K562 (cell line): Measurements from ENCODE around the gene P2RY11. TPM values are rescaled to one million over a fixed set of nuclear protein-coding genes. Genes with fewer than 3 reads are reported as not detected.

Experiments
- BRD4 ChIP-seq: fragments of 200-600 bp; sonication (generic); IDR thresholded peaks from 2 replicates; pipeline ENCODE4 v1.6.1; 2017; ENCODE audit warnings: inconsistent platforms
- CBFA2T3 ChIP-seq: fragments of 450-650 bp; IDR thresholded peaks from 2 replicates; pipeline ENCODE4 v1.6.1; 2017
- CEBPB ChIP-seq: fragments of 450-650 bp; IDR thresholded peaks from 2 replicates; pipeline ENCODE4 v1.6.1; 2016; ENCODE audit warnings: missing genetic modification characterization, missing compliant biosample characterization
- CEBPZ ChIP-seq: fragments of 150-350 bp; IDR thresholded peaks from 2 replicates; pipeline ENCODE4 v1.6.1; 2014; ENCODE audit warnings: low read depth, mild to moderate bottlenecking, low read length, borderline replicate concordance
- FOXK2 ChIP-seq, 2 experiments: fragments of 450-650 bp; IDR thresholded peaks in 1 of 2; conservative IDR thresholded peaks in 1 of 2; 2 replicates each; pipeline ENCODE4 v1.6.1; 2016; ENCODE audit warnings: low read depth in 2 of 2, mild to moderate bottlenecking in 1 of 2
- NR3C1 ChIP-seq: sonication (generic); formaldehyde crosslinking; IDR thresholded peaks from 2 replicates; pipeline ENCODE4 v1.8.1; 2022; ENCODE audit warnings: missing genetic modification reagents
- SREBF2 ChIP-seq: sonication (generic); formaldehyde crosslinking; IDR thresholded peaks from 2 replicates; pipeline ENCODE4 v1.4.0; 2020; ENCODE audit warnings: mild to moderate bottlenecking, missing genetic modification reagents
- SRSF1 ChIP-seq: fragments of 200-400 bp; formaldehyde crosslinking; IDR thresholded peaks from 2 replicates; pipeline ENCODE4 v1.6.1; 2017; ENCODE audit warnings: mild to moderate bottlenecking, low read depth, low read length, moderate library complexity
- SRSF7 ChIP-seq: fragments of 200-400 bp; formaldehyde crosslinking; optimal IDR thresholded peaks from 2 replicates; pipeline ENCODE3; 2017; ENCODE audit warnings: mild to moderate bottlenecking, low read depth, low read length
- ZBTB34 ChIP-seq: fragments of 250-450 bp; sonication (Bioruptor Pico); IDR thresholded peaks from 2 replicates; pipeline ENCODE4 v1.8.0; 2021; ENCODE audit warnings: mild to moderate bottlenecking, moderate library complexity
- ZNF121 ChIP-seq: sonication (generic); formaldehyde crosslinking; conservative IDR thresholded peaks from 2 replicates; pipeline ENCODE4 v1.8.0; 2022; ENCODE audit warnings: missing genetic modification reagents
- ZNF3 ChIP-seq: fragments of 250-450 bp; sonication (Bioruptor Pico); IDR thresholded peaks from 2 replicates; pipeline ENCODE4 v1.5.0; 2021; ENCODE audit warnings: mild to moderate bottlenecking, moderate library complexity
- ZNF347 ChIP-seq: fragments of 450-650 bp; formaldehyde crosslinking; IDR thresholded peaks from 2 replicates; pipeline ENCODE4 v1.4.0; 2020; ENCODE audit warnings: low read depth, mild to moderate bottlenecking, moderate library complexity
- ZNF511 ChIP-seq: sonication (generic); formaldehyde crosslinking; IDR thresholded peaks from 2 replicates; pipeline ENCODE4 v1.8.0; 2022; ENCODE audit warnings: mild to moderate bottlenecking, missing genetic modification reagents
- ZNF79 ChIP-seq: fragments of 250-450 bp; sonication (Bioruptor Pico); IDR thresholded peaks from 2 replicates; pipeline ENCODE4 v1.4.0; 2020; ENCODE audit warnings: low read depth, mild to moderate bottlenecking, moderate library complexity
- polyA plus RNA-seq, 8 experiments: library from polyadenylated mRNA; depleted of rRNA in 4 of 8; stranded (reverse) in 5 of 8; unstranded in 3 of 8; fragments of >200 nt; fragmentation: Nextera tagmentation in 2 of 8; fragmentation: Illumina TruSeq in 1 of 8; extraction: Ambion mirVana in 2 of 8; extraction: Trizol in 1 of 8; gene quantifications; 2 replicates each; pipeline versions ENCODE4 v1.2.1 to v1.2.3, GENCODE V29; 2011 to 2014; ENCODE audit warnings: inconsistent platforms in 1 of 8, missing spikeins in 1 of 8
- total RNA-seq, 7 experiments: library from RNA; depleted of rRNA in 6 of 7; stranded (reverse); fragments of >200 nt in 6 of 7; fragmentation: Illumina TruSeq in 2 of 7; extraction: Trizol in 2 of 7; gene quantifications; 2 replicates each; pipeline versions ENCODE4 v1.2.1 to v1.2.3, GENCODE V29; 2011 to 2021; ENCODE audit warnings: low replicate concordance in 1 of 7
- TF ChIP-seq, protein P1 (sequence below): sonication (generic); formaldehyde crosslinking; IDR thresholded peaks from 2 replicates; pipeline ENCODE4 v1.8.0; 2022; ENCODE audit warnings: mild to moderate bottlenecking, low read depth, missing genetic modification reagents
- TF ChIP-seq, protein P2 (sequence below): fragments of 200-800 bp; sonication (Bioruptor generic); IDR thresholded peaks from 2 replicates; pipeline ENCODE4 v1.6.1; 2017; ENCODE audit warnings: missing genetic modification characterization, missing compliant biosample characterization

P2RY11 gene
- total and polyA plus RNA-seq, 9 of the 15 experiments (the other 6 are each of a cell fraction or from before 2014, with no cell fraction given), result 0.03 to 10.1 (median 1.5) TPM

DNA sequence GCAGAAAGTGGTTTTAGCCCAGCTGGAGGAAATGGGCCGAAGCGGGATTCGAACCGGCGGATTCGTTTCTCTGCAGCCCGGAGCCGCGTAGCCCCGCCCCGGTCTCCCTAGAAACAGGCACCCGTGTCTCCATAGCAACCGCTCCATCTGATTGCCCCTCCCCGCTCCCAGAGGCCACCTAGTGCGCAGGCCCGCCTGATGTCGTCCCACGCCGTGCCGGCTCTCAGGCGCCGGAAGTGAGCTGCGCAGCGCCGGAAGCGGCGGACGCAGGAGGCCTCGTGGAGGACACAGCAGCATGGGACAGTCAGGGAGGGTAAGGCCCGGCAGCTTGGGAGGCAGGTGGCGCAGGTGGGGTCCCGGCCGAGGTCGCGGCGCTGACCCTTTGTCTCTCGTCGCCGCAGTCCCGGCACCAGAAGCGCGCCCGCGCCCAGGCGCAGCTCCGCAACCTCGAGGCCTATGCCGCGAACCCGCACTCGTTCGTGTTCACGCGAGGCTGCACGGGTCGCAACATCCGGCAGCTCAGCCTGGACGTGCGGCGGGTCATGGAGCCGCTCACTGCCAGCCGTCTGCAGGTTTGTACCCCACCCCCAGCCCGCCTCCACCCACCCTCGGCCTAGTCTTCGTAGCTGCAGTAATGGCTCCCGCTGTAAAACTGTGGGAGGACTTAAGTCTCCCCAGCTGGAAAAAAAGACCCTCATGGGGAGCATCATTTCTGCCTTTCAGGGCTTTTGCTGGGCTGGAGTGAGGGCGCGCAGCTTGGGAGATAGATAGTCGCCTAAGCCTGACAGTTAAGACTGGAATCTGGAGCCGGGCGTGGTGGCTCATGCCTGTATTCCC, 5.2 kb upstream of the P2RY11 start, which contains the start of gene PPAN (continued):
- no peak for TF ChIP-seq ZNF79 (CRISPR knock-in tag)
- no peak for TF ChIP-seq CEBPB (tag)
- TF ChIP-seq CEBPZ, result no peak
- peak; percentile 80; the same call in 1 of the 2 replicates for TF ChIP-seq ZNF511 (CRISPR knock-in tag)
- TF ChIP-seq BRD4, result no peak
- TF ChIP-seq NR3C1, result peak; percentile 75
- TF ChIP-seq FOXK2 (conservative IDR thresholded peaks at IDR 0.05 in 1 of 2, IDR thresholded peaks at IDR 0.05 in 1 of 2; ENCODE audit: low read depth in 2 of 2), result peak; percentile 85 to 92
- TF ChIP-seq SRSF7, result no peak
- no peak for TF ChIP-seq SREBF2 (CRISPR knock-in tag)
- no peak for TF ChIP-seq ZNF347 (CRISPR knock-in tag)
- TF ChIP-seq, protein P1, sequence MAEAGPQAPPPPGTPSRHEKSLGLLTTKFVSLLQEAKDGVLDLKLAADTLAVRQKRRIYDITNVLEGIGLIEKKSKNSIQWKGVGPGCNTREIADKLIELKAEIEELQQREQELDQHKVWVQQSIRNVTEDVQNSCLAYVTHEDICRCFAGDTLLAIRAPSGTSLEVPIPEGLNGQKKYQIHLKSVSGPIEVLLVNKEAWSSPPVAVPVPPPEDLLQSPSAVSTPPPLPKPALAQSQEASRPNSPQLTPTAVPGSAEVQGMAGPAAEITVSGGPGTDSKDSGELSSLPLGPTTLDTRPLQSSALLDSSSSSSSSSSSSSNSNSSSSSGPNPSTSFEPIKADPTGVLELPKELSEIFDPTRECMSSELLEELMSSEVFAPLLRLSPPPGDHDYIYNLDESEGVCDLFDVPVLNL (CRISPR knock-in tag), result no peak
- TF ChIP-seq, protein P2, sequence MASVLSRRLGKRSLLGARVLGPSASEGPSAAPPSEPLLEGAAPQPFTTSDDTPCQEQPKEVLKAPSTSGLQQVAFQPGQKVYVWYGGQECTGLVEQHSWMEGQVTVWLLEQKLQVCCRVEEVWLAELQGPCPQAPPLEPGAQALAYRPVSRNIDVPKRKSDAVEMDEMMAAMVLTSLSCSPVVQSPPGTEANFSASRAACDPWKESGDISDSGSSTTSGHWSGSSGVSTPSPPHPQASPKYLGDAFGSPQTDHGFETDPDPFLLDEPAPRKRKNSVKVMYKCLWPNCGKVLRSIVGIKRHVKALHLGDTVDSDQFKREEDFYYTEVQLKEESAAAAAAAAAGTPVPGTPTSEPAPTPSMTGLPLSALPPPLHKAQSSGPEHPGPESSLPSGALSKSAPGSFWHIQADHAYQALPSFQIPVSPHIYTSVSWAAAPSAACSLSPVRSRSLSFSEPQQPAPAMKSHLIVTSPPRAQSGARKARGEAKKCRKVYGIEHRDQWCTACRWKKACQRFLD (CRISPR knock-in tag), result 0 out of 2 replicates have a peak, but pooled peaks have one; percentile 79
- TF ChIP-seq ZBTB34 (CRISPR knock-in tag), result no peak
- TF ChIP-seq SRSF1, result no peak
- TF ChIP-seq ZNF121 (CRISPR knock-in tag), result no peak
- no peak for TF ChIP-seq ZNF3
- TF ChIP-seq CBFA2T3, result no peak
